Measurements from ENCODE around the gene ITGA5. TPM values are rescaled to one million over a fixed set of nuclear protein-coding genes. Genes with fewer than 3 reads are reported as not detected.
A peak's percentile ranks its signal among the peaks of the same experiment; 100 is the strongest.

The ITGA5 gene
- total and polyA plus RNA-seq, 9 of the 15 experiments (the other 6 are each of a cell fraction or from before 2014, with no cell fraction given) = 9.1 to 82.1 (median 47.4) TPM

GRCh38 chr12:54357506-54358190, 61.4 kb downstream of the ITGA5 start (continued):
- TF ChIP-seq HLTF (IDR thresholded peaks at IDR 0.05) (no peak), MAFF (IDR thresholded peaks at IDR 0.05; ENCODE audit: low read length) (no peak), SRSF3 (IDR thresholded peaks at IDR 0.05; ENCODE audit: insufficient read depth, low read length) (no peak), NR2C1 (IDR thresholded peaks at IDR 0.05) (no peak), NR2C1 (tag; IDR thresholded peaks at IDR 0.05) (no peak), BRD4 (IDR thresholded peaks at IDR 0.05) (no peak), MXI1 (IDR thresholded peaks at IDR 0.05; ENCODE audit: low read depth, low read length) (no peak), MTA2 (IDR thresholded peaks at IDR 0.05; ENCODE audit: low read depth) (no peak), ZNF354B (CRISPR knock-in tag; IDR thresholded peaks at IDR 0.05) (no peak)

- no peak overlapping the region for H2AFZ ChIP-seq (ENCODE audit: low read depth, low read length)
- ChIA-PET CTCF (ENCODE audit: low intra/inter-chr PET ratio) (no interaction called here), POLR2A (interaction anchor here (0.6 to 5.8 kb wide), 10 partner anchors 14 to 1098 kb away, joined by 3 to 57 read pairs (median 6); partner anchors contain the start of genes CBX5 and HNRNPA1)
- H3K36me3 ChIP-seq (ENCODE audit: control insufficient read depth, insufficient read depth, low read length) = peaks cover 6% of the 10 kb centered on the region; the same call in 2 of the 3 replicates
- H3K9ac ChIP-seq (ENCODE audit: insufficient read depth in 1 of 2, low read depth in 2 of 2, low read length in 2 of 2) = peak overlapping the region; percentile 28 to 66; a peak in 2 of 4 replicates
- H4K20me1 ChIP-seq (replicated peaks; ENCODE audit: control insufficient read depth, insufficient read depth, low read length) = no peaks in the 10 kb centered on the region
- no peak for ATAC-seq
- H3K4me2 ChIP-seq (ENCODE audit: insufficient read depth, low read length) = peak overlapping the region; percentile 99; the same call in 1 of the 2 replicates
- FAIRE-seq = no peak
- in situ Hi-C loops (cut with MboI) (no loop called here), intact Hi-C loops (cut with micrococcal nuclease) (no loop called here)
- H3K4me1 ChIP-seq (replicated peaks in 1 of 2; ENCODE audit: control insufficient read depth in 2 of 2, insufficient read depth in 2 of 2, low read length in 2 of 2) = peaks cover 52 to 62% of the 10 kb centered on the region in 2 experiments
- H3K79me2 ChIP-seq (ENCODE audit: control insufficient read depth, insufficient read depth, low read length) = peaks cover 26% of the 10 kb centered on the region; the same call in 2 of the 3 replicates
- no peaks in the 10 kb centered on the region for H3K9me1 ChIP-seq (ENCODE audit: control insufficient read depth, insufficient read depth, low read length)
- no peak overlapping the region for H3K4me3 ChIP-seq
- peak in 1 of 4 experiments; percentile 60 for DNase-seq (ENCODE audit: extremely low read depth in 1 of 4, low spot score in 3 of 4)
- H3K9me3 ChIP-seq (replicated peaks; ENCODE audit: control insufficient read depth, insufficient read depth, low read depth, low read length) = no peaks in the 10 kb centered on the region
- H3K27ac ChIP-seq (ENCODE audit: extremely low read depth, low read depth, low read length) = peak overlapping the region; percentile 90; the same call in 1 of the 3 replicates
- no TSS peak for BruUV-seq (replicated peaks)
- H3K27me3 ChIP-seq (ENCODE audit: control insufficient read depth in 2 of 2, insufficient read depth in 2 of 2, low read length in 2 of 2) = no peaks in the 10 kb centered on the region
- 32% methylated on average over 4 of the region's 4 CpGs for WGBS (ENCODE audit: insufficient coverage, low coverage, missing lambda C conversion rate)
- TF ChIP-seq PRDM10 (IDR thresholded peaks at IDR 0.05; ENCODE audit: partially characterized antibody) (peak; percentile 94), ZFP91 (CRISPR knock-in tag; IDR thresholded peaks at IDR 0.05) (peak; percentile 84), NRF1 (conservative IDR thresholded peaks at IDR 0.05 in 1 of 2, IDR thresholded peaks at IDR 0.05 in 1 of 2) (peak; percentile 51 to 57; a peak in 1 of 4 replicates), ATF7 (IDR thresholded peaks at IDR 0.05) (peak; percentile 47; the same call in 1 of the 2 replicates)
These were observed 62.1 kb downstream of the ITGA5 start for GRCh38 chr12:54356951-54357356.
